GM12878 (cell line): ENCODE results near the gene SFXN5.

Experiments
- JUND ChIP-seq: IDR thresholded peaks from 2 replicates; pipeline ENCODE4 v1.6.1; 2012; ENCODE audit warnings: low read depth, mild to moderate bottlenecking, low read length, improper control_type of control experiment, moderate library complexity
- MXI1 ChIP-seq: fragments of 150-350 bp; IDR thresholded peaks from 2 replicates; pipeline ENCODE4 v1.6.1; 2011; ENCODE audit warnings: low read depth, mild to moderate bottlenecking, inconsistent platforms, low read length, improper control_type of control experiment
- MYC ChIP-seq: IDR thresholded peaks from 2 replicates; pipeline ENCODE4 v1.6.1; 2011; ENCODE audit warnings: mild to moderate bottlenecking, low read length, moderate library complexity, inconsistent platforms; ENCODE audit not compliant: insufficient read depth, insufficient replicate concordance, insufficient read length, severe bottlenecking
- POLR2A ChIP-seq: IDR thresholded peaks from 2 replicates; pipeline ENCODE4 v1.6.1; 2011; ENCODE audit warnings: low read depth, mild to moderate bottlenecking, low read length
- POLR2AphosphoS2 ChIP-seq: IDR thresholded peaks from 2 replicates; pipeline ENCODE4 v1.6.1; 2011; ENCODE audit warnings: low read depth, mild to moderate bottlenecking, low read length, improper control_type of control experiment, moderate library complexity
- POLR2AphosphoS5 ChIP-seq: IDR thresholded peaks from 2 replicates; pipeline ENCODE4 v1.6.1; 2011; ENCODE audit warnings: mild to moderate bottlenecking, low read length, inconsistent platforms
- SRF ChIP-seq, 2 experiments: IDR thresholded peaks; 2 replicates each; pipeline ENCODE4 v1.6.1; 2011; ENCODE audit warnings: low read depth in 2 of 2, low read length in 2 of 2, mild to moderate bottlenecking in 1 of 2, moderate library complexity in 1 of 2
- STAT3 ChIP-seq: IDR thresholded peaks from 2 replicates; pipeline ENCODE4 v1.6.1; 2011; ENCODE audit warnings: low read depth, low read length, improper control_type of control experiment
- TF ChIP-seq, protein P1 (sequence below): IDR thresholded peaks from 2 replicates; pipeline ENCODE4 v1.6.1; 2012; ENCODE audit warnings: low read depth, low read length, improper control_type of control experiment
- TF ChIP-seq, protein P2 (sequence below): IDR thresholded peaks from 2 replicates; pipeline ENCODE4 v1.6.1; 2011; ENCODE audit warnings: mild to moderate bottlenecking, low read depth, low read length, moderate library complexity; ENCODE audit not compliant: insufficient replicate concordance

DNA sequence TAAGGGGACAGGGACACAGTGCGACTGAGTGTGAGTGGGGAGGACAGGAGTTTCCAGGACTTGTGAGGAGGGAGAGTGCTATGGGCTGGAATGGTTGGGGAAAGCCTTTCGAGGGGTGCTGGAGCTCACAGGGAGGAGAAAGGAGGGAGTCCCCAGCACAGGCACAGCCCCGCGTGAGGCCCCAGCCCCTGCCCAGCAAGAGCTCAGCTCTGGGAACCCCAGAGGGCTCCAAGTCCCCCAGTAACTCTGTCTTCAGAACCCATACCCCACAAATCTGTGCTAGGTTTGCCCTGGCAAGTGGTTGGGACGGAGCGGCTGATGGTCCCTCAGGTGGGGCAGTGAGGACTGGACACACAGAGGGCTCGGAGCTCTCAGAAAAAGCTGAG lies 75.4 kb downstream of the SFXN5 start:
- TF ChIP-seq POLR2AphosphoS2 (no peak), JUND (no peak), SRF (IDR thresholded peaks at IDR 0.05; ENCODE audit: low read depth in 2 of 2, low read length in 2 of 2) (no peak), POLR2AphosphoS5 (no peak), STAT3 (no peak), MXI1 (no peak), MYC (no peak), POLR2A (no peak)
- TF ChIP-seq, protein P1, sequence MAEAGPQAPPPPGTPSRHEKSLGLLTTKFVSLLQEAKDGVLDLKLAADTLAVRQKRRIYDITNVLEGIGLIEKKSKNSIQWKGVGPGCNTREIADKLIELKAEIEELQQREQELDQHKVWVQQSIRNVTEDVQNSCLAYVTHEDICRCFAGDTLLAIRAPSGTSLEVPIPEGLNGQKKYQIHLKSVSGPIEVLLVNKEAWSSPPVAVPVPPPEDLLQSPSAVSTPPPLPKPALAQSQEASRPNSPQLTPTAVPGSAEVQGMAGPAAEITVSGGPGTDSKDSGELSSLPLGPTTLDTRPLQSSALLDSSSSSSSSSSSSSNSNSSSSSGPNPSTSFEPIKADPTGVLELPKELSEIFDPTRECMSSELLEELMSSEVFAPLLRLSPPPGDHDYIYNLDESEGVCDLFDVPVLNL: no peak
- TF ChIP-seq, protein P2, sequence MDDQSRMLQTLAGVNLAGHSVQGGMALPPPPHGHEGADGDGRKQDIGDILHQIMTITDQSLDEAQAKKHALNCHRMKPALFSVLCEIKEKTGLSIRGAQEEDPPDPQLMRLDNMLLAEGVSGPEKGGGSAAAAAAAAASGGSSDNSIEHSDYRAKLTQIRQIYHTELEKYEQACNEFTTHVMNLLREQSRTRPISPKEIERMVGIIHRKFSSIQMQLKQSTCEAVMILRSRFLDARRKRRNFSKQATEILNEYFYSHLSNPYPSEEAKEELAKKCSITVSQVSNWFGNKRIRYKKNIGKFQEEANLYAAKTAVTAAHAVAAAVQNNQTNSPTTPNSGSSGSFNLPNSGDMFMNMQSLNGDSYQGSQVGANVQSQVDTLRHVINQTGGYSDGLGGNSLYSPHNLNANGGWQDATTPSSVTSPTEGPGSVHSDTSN: no peak
